ENCODE results near the gene SDF4. TPM values are rescaled to one million over a fixed set of nuclear protein-coding genes. Genes with fewer than 3 reads are reported as not detected.
"Not testable (repeated sequence)": the region's sequence is repeated elsewhere in the genome, so short reads cannot be mapped to it uniquely, and the experiment has no call there.

Gene SDF4
- total RNA-seq, 1 donor from 2014 or later, result 308 TPM

DNA sequence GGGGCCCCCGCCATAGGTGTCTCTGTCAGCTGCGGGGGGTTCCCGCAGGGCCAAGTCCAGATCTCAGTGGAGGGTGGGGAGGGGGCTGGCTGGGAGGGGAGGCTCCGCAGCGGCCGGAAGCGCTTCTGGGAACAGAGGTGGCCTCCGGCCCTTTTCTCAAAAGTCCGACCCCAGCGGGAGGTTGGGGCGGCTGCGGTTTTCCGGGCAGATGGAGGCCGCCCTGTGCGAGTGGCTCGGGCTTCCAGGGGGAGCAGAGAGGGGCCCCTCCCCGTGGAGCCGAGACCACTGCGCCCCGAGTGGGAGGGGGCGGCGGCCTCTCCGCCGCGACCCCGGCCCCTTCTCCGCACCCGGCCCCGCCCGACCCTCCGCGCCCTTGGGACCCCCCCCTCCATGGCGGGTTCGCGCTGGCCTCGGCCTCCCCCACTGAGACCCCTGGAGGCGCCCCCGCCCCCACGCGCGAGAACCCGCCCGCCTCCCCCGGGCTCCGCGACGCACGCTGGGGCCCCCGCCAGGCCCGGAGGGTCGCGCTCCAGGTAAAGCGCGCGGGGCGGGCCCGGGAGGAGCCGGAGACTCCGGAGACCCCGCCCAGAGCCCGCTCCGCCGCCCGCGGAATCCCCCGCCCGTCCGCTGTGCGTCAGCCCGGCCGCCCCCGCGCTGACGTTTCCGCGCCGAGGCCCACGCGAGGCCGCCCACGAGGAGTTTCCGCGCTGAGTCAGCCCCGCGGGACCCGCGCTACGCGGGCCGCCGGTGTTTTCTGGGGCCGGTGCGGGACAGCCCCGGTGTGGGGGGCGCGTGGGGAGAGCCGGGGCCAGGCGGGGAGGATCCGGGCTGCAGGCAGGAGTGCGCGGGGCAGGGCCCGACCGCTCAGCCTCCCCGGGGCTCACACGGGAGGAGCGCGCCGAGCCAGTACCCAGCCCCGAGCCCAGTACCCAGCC lies 30.7 kb downstream of the SDF4 start:
- DNase-seq (ENCODE audit: extremely low read depth, low read depth, low spot score), result no peak

- no peak for DNase-seq (ENCODE audit: extremely low read depth, low read depth, low spot score)
Observed at GRCh38 chr1:1199961-1200875, 31.6 kb downstream of the SDF4 start.

- DNase-seq (ENCODE audit: extremely low read depth, low read depth, low spot score), result no peak
Observed at GRCh38 chr1:1199141-1199960, 32.5 kb downstream of the SDF4 start.

- DNase-seq (ENCODE audit: extremely low read depth, low read depth, low spot score), result no peak
Observed at GRCh38 chr1:1198423-1199140, 33.2 kb downstream of the SDF4 start.

GRCh38 chr1:1197551-1198422 lies 34.0 kb downstream of the SDF4 start:
- DNase-seq (ENCODE audit: extremely low read depth, low read depth, low spot score), result no peak

- DNase-seq (ENCODE audit: extremely low read depth, low read depth, low spot score), result no peak
Observed at GRCh38 chr1:1197188-1197500, 34.7 kb downstream of the SDF4 start.

DNA sequence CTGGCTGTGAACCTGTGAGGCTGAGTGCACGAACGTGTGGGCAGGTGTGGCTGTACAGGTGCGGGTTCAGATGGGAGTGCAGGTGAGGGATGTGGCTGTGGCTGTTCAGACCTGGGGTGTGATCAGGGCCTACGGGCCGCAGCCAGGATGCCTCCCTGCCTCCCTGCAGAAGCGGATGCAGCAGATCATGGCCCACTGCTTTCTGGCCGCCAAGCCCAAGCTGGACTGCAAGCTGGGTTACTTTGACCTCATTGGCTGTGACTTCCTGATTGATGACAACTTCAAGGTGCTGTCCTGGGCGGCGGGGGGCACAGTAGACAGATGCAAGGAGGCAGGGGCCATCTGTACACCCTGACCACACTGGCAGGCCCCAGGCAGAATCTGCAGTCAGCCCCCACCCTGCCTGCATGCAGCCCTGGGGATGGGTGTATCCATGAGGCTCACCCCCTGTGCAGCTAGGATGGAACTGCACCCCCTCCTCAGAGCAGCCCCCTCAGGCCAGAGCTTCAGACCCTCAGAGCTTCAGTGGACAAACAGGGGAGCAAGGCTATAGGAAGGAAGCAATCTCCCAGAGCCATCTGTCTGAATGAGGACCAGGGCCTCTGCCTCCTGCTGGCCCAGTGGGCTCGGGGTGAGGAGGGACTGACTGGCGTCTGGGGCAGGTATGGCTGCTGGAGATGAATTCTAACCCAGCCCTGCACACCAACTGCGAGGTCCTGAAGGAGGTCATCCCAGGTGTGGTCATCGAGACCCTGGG lies 35.2 kb downstream of the SDF4 start:
- no peak for DNase-seq (ENCODE audit: extremely low read depth, low read depth, low spot score)

DNA sequence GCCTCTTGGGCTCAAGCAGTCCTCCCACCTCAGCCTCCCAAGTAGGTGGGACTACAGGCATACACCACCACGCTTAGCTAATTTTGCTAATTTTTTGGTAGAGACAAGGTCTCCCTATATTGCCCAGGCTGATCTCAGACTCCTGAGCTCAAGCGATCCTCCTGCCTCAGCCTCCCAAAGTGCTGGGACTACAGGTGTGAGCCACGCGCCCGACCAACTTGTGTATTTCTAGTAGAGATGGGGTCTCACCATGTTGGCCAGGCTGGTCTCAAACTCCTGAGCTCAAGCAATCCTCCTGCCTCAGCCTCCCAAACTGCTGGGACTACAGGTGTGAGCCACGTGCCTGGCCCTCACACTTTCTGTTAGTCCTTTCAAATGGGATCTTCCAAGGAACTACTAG lies 36.1 kb downstream of the SDF4 start:
- not testable (repeated sequence) for DNase-seq (ENCODE audit: extremely low read depth, low read depth, low spot score)

DNA sequence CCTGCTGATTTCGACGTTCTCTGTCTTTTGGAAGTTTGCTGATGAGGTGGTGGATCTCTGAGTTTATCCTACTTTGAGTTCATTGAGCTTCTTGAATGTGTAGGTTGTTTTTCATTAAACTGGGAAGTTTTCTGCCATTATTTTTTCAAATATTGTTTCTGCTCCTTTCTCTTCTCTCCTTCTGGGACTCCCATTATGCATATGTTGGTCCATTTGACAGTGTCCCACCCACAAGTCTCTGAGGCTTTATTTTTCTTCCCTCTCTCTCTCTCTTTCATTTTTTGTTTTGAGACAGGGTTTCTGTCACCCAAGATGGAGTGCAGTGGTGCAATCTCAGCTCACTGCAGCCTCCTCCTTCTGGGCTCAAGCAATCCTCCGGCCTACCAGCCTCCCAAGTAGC lies 37.1 kb downstream of the SDF4 start:
- DNase-seq (ENCODE audit: extremely low read depth, low read depth, low spot score), result no peak

DNA sequence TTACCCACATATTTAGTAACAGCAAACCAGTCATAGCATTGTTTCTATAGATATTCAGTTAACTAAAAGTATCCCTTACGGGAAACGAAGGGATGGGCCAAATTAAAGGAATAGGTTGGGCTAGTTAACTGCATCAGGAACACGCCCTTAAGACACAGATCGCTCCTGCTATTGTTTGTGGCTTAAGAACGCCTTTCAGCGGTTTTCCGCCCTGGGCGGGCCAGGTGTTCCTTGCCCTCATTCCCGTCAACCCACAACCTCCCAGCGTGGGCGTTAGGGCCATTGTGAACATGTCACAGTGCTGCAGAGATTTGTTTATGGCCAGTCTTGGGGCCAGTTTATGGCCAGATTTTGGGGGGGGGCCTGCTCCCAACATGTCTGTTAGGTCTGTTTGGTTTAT lies 40.1 kb downstream of the SDF4 start:
- no peak for DNase-seq (ENCODE audit: extremely low read depth, low read depth, low spot score)

DNA sequence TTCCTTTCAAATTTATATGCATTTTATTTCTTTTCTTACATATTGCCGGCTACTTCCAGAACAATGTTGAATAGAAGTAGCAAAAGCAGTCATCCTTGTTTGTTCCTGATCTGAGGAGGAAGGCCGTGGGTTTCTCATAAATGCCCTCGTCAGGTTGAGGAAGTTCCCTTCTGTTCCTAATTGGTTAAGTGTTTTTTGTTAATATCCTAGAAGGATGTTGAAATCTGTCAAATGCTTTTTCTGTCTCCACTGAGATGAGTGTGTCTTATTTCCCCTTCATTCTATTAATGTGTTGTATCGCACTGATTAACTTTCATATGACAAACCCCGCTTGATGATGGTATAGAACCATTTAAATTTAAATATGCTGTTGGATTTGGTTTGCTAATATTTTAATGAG lies 42.7 kb downstream of the SDF4 start:
- DNase-seq (ENCODE audit: extremely low read depth, low read depth, low spot score), result no peak

DNA sequence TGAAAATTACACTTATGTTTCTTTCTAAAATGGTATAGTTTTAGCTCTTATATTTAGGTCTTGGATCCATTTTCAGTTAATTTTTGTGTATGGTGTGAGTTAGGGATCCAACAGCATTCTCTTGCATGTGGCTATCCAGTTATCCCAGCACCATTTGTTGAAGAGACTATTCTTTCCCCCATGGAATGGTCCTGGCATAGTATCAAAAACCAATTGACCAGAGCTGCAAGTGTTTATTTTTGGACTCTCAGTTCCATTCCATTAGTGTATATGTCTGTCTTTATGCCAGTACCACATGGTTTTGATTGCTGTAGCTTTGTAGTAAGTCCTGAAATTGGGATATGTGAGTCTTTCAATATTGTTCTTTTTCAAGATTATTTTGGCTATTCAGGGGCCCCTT lies 43.9 kb downstream of the SDF4 start:
- DNase-seq (ENCODE audit: extremely low read depth, low read depth, low spot score), result no peak

DNA sequence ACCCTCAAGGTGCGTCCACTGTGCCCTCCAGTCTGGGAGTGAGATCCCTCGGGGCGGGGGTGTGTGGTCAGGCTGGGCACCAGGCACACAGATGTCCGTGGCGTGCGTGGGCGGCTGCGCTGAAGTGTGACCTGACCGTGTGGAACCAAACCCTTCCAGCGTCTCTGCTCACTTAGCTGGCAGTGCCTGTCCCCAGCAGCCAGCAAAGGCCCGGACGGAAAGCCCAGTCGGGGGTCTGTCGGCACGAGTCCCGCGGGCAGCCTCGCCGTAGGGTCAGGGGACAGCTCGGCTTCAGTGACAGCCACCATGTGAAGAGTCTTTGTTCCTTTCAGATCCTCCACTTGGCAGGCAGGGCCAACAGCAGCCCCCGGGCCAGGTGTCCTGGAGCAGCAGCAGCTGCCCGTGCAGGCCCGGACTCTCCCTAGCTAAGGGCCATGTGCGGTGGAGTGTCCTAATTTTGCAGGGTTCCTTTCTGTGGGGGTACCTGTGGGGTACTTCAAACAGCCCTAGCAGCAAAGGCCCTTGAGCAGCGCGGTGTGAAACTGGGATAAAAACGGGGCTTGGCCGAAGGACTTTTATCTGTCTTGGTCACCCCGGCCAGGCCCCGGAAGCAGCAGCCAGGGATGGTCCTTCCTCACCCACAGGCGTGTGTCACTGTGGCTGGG lies 46.6 kb downstream of the SDF4 start:
- DNase-seq (ENCODE audit: extremely low read depth, low read depth, low spot score), result no peak

- no peak for DNase-seq (ENCODE audit: extremely low read depth, low read depth, low spot score)
Observed at GRCh38 chr1:1183833-1184775, 47.7 kb downstream of the SDF4 start.

- no peak for DNase-seq (ENCODE audit: extremely low read depth, low read depth, low spot score)
Observed at GRCh38 chr1:1183221-1183747, 48.5 kb downstream of the SDF4 start.

DNA sequence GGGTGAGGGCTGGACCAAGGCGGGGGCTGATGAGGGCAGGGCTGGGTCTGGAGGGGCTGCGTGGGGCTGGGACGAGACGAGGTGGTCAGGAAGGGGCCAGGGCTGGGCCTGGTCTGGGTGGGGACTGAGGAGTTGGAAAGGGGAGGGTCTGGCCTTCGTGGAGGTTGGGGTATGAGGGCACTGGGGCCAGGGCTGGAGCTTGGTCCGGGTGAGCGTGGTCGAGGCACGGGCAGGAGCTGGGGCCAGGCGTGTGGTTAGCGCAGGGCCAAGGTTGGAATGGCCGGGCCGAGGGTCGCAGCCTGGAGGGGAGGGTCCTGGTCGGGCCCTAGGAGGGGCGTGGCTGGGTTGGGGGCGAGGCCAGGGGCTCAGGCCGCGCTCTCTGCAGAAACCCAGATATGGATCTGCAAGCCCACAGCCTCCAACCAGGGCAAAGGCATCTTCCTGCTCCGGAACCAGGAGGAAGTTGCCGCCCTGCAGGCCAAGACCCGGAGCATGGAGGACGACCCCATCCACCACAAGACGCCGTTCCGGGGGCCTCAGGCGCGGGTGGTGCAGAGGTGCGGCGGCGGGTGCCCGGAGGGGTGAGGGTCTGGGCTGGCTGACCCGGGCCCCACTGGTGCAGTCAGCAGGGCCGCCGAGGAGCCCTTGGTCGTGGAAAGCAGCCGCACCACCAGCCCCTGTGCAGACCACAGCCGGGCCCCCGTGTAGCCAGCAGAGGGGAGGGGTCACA lies 49.1 kb downstream of the SDF4 start:
- no peak for DNase-seq (ENCODE audit: extremely low read depth, low read depth, low spot score)
